T-helper 9 cell (primary cell): Measurements from ENCODE around the gene LENEP.

Source experiments
- DNase-seq: peaks from one replicate; pipeline ENCODE4 v3.0.0-alpha.2; 2020

The LENEP gene

GRCh38 chr1:155030243-155030795 lies 36.9 kb downstream of the LENEP start:
- no peak for DNase-seq

DNA sequence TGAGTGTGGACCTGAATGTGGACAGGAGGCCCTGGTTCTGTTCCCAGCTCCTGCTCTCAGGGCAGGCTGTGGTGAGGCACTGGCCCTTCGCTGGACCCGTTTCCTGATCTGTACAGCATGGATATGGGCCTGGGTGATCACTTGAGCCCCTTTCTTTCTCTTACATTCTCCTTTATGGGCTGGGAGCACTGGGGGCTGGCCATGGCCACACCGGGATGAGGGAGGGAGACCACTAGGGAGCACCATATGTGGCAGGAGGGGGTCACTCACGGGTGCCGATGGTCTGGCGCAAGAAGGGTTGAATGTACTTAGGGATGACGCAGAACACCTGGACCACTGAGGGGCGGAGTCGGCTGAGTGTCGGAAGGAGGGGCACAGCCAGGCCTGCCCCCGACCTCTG lies 37.5 kb downstream of the LENEP start:
- DNase-seq: no peak

- no peak for DNase-seq
Measured at GRCh38 chr1:155032886-155033285, 39.5 kb downstream of the LENEP start.

GRCh38 chr1:155033524-155033923 lies 40.1 kb downstream of the LENEP start, which contains the start of the genes DCST1 and DCST2:
TSS of gene DCST1 (plus strand) at chr1:155033824. CDS start at chr1:155034037, 213 bp downstream.
TSS of gene DCST2 (minus strand) at chr1:155033781. CDS start at chr1:155033701, 80 bp downstream.
- no peak for DNase-seq

DNA sequence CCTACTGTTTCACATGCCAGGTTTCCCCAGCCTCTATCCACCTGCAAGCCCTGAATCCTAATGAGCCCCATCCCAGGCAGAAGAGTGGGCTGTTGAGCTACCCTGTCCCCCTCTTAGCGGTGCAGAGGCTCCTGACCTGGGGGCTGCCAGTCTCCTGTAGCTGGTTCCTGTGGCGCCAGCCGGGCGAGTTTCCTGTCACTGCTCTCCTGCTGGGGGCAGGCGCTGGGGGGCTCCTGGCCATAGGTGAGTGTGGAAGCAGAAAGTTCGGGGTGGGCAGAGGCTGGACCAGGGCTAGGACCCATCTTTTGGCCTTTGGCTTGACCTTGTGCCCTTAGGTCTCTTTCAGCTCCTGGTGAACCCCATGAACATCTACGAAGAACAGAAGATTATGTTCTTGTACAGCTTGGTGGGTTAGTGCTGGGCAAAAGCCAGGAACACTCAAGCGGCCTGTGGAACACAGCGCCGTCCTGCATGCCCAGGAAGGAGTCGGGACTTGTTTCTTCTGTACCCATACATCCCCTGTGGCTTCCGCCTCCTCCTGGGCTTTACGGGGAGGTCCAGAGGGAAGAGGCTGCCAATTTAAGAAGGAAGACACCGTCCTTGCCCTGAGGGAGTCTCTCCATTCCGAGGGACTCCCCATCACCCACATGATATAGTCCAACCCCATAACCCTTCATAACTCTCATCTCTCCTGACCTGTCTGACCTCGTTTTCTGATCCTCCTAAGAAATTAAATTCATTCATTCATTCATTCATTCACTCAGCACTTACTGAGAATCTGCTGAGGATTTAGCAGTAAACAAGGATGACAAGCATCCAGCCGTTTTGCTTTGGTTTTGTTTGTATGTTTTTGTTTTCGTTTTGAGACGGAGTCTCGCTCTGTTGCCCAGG lies 41.2 kb downstream of the LENEP start:
- no peak for DNase-seq

DNA sequence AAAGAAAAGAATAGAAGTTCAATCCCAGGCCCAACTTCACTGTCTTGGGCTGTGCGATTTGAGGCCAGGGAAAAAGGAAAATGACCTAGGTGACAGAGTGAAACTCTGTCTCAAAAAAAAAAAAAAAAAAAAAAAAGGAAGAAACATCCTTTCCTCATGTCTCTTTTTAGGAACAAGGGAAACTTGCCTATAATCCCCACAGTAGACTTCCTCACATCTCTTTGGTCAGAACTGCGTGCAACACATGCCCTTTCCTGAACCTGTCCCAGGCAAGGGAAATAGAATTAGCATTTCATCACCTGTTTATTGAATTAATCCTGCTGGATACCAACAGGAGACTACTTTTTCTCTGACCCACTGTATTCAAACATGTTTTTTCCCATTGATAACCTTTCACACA lies 42.5 kb downstream of the LENEP start:
- DNase-seq: no peak

DNA sequence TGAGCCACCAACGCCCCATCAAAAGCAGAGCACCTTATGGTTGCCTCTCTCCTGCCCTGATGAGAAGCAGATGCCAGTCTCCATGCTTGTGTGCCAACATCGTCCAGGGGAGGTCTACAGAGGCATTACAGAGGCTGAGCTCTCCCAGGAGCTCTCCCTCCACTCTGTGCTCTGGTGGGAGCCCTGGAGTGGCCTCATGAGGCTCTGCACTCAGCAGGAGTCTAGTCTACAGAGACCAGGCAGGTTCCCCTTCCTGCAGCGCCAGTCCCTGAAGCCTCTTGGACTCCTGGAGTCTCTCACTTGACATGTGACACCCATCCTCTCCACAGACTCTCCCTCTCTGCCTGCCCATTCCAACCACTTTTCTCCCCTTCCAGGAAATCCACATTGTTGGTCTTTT lies 43.7 kb downstream of the LENEP start:
- DNase-seq: no peak

DNA sequence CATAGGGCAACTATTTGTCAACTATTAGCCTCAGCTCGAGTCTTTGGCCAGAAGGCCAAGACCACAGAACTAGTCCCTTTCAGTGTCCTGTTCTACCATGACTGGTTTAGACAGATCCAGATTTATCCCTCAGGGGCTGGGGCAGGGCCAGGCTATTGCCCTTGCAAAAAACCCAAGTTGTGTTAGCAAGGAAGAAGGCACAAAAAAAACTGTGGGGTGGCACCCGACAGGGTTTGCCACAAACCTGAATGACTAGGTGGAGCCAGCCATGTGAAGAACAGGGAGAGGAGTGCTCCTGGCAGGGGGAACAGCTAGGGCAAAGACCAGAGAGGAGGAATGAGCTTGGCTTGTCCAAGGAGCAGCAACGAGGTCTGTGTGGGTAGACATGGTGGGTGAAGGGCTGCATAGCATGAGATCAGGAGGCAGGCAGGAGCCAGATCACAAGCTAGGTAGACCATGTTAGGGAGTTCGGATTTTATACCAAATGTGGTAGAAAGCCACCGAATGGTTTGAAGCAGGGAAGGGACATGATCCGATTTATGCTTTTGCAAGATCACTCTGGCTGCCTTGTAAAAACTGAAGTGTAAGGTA lies 44.6 kb downstream of the LENEP start:
- no peak for DNase-seq

DNA sequence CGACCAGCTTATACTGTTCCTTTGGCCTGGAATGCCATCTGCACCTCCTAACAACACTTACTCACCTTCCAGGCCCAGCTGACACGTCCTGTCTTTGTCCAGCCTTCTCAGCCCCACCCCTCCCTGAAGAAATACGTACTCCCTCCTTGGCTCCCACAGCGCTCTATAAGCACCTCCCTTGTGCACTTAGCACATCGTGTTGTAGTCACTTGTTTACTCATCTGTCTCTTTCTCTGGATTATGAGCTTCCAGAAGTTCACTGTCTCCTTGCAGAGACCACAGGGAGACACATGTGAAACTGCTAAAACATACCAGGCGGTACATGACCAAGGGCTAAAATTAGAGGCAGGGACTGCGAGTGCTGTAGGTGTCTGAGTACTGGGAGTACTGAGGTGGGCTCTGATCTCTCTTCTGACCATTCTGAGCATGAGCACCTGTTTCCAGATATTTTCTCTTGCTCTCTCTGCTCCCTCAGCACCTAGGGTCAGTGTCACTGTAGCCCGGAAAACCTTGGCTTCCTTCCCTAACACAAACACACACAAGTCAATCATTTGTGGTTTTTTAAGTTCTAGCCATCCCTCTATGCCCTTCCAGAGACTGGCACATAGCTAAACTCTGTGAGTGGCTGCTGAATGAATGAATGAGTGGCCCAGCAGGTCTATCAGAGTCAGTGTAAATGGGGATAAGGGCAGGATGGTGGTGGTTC lies 45.4 kb downstream of the LENEP start:
- no peak for DNase-seq

- no peak for DNase-seq
Measured at GRCh38 chr1:155039308-155039669, 45.9 kb downstream of the LENEP start.

DNA sequence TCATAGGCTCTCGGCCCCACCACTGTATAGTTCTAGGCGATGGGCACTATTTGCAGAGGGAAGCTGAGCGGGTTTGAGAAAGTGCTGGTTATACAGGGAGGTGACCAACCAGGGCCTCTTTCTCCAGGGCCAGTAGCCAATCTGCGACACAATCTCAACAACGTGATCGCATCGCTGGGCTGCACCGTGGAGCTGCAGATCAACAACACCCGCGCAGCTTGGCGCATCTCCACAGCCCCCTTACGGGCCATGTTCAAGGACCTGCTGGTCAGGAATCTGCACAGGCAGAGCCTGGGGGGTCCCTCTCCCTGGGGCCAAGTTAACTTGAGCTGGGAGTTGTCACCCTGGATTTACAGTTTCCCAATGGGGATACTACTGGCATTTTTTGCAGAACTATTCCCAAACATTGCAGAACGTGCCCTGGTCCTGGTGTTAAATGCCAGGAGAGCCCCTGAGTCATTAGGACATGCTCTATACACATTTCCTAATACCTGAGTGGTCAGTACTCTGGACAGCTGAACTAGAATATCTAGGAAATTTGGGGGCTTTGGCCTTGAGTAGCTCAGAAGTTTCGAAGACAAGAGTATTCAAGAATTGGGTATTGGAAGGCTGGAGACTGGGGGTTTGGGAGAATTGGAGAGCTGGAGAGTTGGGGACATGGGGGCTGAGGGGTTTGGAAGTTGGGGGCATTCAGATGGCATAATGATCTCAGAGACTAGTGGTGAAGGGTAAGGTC lies 47.1 kb downstream of the LENEP start:
- no peak for DNase-seq

DNA sequence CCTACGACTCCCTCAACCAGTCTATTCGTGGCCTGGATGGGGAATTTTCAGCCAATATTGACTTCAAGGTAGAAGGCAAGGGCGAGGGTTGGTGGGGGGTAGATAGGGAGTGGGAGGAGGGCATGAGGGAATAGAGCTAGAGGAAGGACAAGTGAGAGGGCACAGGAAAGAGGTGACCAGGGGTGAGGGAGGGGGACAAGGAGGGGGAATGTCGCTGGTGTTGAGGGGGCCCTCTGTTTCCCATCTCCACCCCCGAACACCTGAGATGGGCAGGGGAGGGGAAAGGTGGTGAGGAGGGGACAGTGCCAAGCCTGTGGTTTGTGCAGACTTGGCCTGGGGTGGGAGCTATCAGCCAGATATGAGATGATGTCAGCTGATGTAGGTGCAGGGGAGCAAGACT lies 49.4 kb downstream of the LENEP start:
- no peak for DNase-seq

- no peak for DNase-seq
Measured at GRCh38 chr1:155043301-155043702, 49.9 kb downstream of the LENEP start.

- DNase-seq: no peak
Measured at GRCh38 chr1:155043793-155044192, 50.4 kb downstream of the LENEP start.
